Astrocyte of the spinal cord (primary cell): Measurements from ENCODE around the gene EPB41L4A.

Experiments used
- DNase-seq: peaks from one replicate; pipeline ENCODE4 v3.0.0; 2011; ENCODE audit warnings: low read depth, low spot score
- H3K4me3 ChIP-seq: 2 replicates; pipeline ENCODE4 v1.5.1; 2011; ENCODE audit warnings: low read depth, mild to moderate bottlenecking, low read length, moderate library complexity
- CTCF ChIP-seq: IDR thresholded peaks from 2 replicates; pipeline ENCODE4 v1.5.1; 2012; ENCODE audit warnings: low read depth, mild to moderate bottlenecking, low read length, inconsistent platforms
- in situ Hi-C: cut with HindIII; loops from 2 replicates; pipeline ENCODE4 v1.10.0; 2017; ENCODE audit warnings: low sequenced_read_pairs

Gene EPB41L4A

GRCh38 chr5:112318346-112318745 is 100.7 kb downstream of the EPB41L4A start:
- in situ Hi-C loops = no loop called here
- no peak for DNase-seq
- no peak for TF ChIP-seq CTCF
- H3K4me3 ChIP-seq = no peak overlapping the region

GRCh38 chr5:112317866-112318265 is 101.2 kb downstream of the EPB41L4A start:
- H3K4me3 ChIP-seq = no peak overlapping the region
- in situ Hi-C loops = no loop called here
- no peak for DNase-seq
- TF ChIP-seq CTCF = no peak

GRCh38 chr5:112316731-112317130 is 102.3 kb downstream of the EPB41L4A start:
- no peak for TF ChIP-seq CTCF
- H3K4me3 ChIP-seq = no peak overlapping the region
- in situ Hi-C loops = no loop called here
- DNase-seq = no peak

GRCh38 chr5:112316006-112316405 is 103.1 kb downstream of the EPB41L4A start:
- in situ Hi-C loops = no loop called here
- no peak overlapping the region for H3K4me3 ChIP-seq
- DNase-seq = no peak
- no peak for TF ChIP-seq CTCF

- no peak overlapping the region for H3K4me3 ChIP-seq
- DNase-seq = no peak
- in situ Hi-C loops = no loop called here
- no peak for TF ChIP-seq CTCF
Measured at GRCh38 chr5:112312295-112313275, 106.5 kb downstream of the EPB41L4A start.

- TF ChIP-seq CTCF = no peak
- no peak for DNase-seq
- H3K4me3 ChIP-seq = no peak overlapping the region
- in situ Hi-C loops = no loop called here
Measured at GRCh38 chr5:112310746-112311145, 108.3 kb downstream of the EPB41L4A start.
